Activated CD4-positive, alpha-beta T cell treated with anti-CD3 and anti-CD28 coated beads for 48 hours (primary cell): ENCODE results near the gene ADAMTSL4.
"Not testable (repeated sequence)": the region's sequence is repeated elsewhere in the genome, so short reads cannot be mapped to it uniquely, and the experiment has no call there.

Source experiments
- DNase-seq: peaks from one replicate; pipeline ENCODE4 v3.0.0-alpha.2; 2020

The ADAMTSL4 gene

DNA sequence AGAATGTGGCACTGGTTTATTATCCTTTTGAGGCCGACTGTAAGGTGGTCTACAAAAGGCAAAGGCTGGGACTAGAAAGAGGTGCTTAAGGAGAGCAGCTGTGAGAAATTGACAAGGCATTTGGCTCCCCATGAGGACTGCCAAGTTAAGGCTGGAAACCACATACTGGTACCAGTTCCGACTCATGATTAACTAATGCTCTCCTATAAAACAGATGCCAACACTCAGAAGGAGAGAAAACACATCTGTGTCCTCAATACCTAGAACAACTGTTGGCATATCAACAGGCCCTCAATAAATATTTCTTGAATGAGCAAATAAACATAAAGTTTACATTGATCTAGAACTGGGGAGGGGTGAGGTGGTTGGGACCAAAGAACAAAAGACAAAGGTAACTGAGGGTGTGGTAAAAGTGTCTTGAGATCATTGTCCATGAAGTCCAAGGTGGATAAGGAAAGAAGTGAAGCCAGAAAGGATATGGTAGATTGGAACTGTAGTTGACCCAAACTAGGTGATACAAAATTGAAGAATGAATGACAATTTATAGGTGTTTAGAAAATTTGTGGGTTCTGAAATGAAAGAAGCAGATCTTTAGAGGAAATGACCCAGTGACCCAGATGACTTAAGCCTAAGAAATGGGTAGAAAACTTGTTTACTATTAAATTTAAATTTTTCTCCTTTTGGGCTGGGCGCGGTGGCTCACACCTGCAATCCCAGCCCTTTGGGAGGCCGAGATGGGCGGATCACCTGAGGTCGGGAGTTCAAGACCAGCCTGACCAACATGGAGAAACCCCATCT, 47.1 kb downstream of the ADAMTSL4 start:
- no peak for DNase-seq

DNA sequence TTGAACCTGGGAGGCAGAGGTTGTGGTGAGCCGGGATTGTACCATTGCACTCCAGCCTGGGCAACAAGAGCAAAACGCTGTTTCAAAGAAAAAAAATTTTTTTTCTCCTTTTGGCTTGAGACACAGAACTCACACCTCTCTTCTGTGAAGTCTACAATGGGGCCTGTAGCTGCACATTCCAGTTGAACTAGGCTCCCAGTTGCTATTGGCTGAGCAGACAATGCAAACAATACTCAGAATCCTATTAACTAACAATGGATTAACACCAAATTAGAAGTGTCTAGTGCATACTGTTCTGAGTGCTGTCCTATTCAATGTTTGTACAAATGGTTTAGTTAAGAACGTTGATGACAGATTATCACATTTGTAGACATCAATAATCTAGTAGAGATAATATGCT, 47.8 kb downstream of the ADAMTSL4 start:
- DNase-seq: no peak

GRCh38 chr1:150598346-150598745, 49.1 kb downstream of the ADAMTSL4 start:
- not testable (repeated sequence) for DNase-seq

- DNase-seq: no peak
These were observed 52.3 kb downstream of the ADAMTSL4 start for GRCh38 chr1:150601540-150601939.

- not testable (repeated sequence) for DNase-seq
These were observed 53.2 kb downstream of the ADAMTSL4 start for GRCh38 chr1:150602372-150602771.

- no peak for DNase-seq
These were observed 54.5 kb downstream of the ADAMTSL4 start for GRCh38 chr1:150603711-150604110.

DNA sequence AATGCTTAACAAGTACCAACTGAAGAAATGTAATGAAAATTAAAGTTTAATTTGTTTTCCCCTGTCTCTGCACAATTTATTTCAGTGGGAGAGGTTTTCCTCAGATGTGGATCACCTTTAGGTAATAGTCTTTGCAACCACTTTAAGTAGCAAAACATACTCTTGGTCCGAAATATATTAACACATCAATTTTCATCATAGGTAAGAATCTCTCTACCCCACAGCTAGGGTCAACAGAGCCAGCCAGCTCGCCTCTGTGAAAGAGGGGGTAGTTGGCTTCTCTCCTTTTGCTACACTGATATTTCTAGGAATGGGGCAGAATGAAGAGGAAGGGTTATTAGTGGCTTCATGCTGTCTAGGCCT, 55.0 kb downstream of the ADAMTSL4 start:
- DNase-seq: no peak

- not testable (repeated sequence) for DNase-seq
These were observed 56.2 kb downstream of the ADAMTSL4 start for GRCh38 chr1:150605451-150605731.

DNA sequence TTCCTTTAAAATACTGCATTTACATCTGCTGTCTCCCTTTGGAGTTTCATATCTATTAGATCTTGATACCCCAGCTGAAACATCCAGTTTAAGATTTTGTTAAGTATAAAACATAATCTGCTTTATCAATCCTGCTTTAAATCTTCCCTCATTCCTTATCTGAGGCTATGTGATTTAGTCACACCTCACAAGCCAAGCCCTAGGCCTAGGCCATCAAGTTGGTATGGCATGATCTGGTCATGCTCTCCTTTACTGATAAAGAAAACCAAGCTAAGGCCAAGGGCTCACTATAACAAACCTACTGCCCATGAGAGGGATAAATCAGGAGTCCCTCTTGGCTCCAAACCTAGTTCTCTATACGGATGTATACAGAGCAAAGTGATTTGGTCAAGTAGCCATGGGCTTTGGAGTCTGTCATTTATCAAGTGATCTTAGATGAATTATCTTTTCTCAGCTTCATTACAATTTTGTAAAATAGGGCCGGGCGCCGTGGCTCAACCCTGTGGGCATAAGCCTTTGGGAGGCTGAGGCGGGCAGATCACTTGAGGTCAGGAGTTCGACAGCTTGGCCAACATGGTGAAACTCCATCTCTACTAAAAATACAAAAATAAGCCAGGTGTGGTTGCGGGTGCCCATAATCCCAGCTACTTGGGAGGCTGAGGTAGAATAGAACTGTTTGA, 57.4 kb downstream of the ADAMTSL4 start:
- DNase-seq: no peak

DNA sequence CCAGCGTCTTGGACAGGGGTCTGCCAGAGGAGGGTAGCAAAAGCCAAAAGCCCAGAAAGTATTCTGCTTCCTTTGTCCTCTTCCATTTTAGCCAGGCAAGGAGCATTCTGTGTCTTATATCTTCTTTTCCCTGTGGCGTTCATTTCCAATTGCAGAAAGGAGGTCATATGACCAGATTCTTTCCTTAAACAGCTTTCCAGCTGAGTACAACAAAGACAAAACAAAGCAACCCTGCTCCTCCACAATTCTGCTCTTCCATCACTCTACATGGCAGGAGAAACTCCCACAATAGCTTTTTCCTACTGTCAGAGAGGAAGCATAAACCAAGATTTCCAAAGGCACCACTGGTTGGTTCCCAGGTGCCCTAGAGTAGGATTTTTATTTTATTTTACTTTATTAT, 60.5 kb downstream of the ADAMTSL4 start:
- no peak for DNase-seq
